Measurements from ENCODE around the gene ABHD17A. TPM values are rescaled to one million over a fixed set of nuclear protein-coding genes. Genes with fewer than 3 reads are reported as not detected.

Gene ABHD17A
- total and polyA plus RNA-seq, 9 of the 15 experiments (the other 6 are each of a cell fraction or from before 2014, with no cell fraction given), result 0.04 to 135 (median 21.8) TPM; not detected in 1

- TF ChIP-seq PBX2 (CRISPR knock-in tag; IDR thresholded peaks at IDR 0.05; ENCODE audit: low read depth) (no peak), PBX2 (tag; conservative IDR thresholded peaks at IDR 0.05; ENCODE audit: low read depth) (no peak), PHB2 (IDR thresholded peaks at IDR 0.05; ENCODE audit: low read depth) (peak; percentile 78), SIRT6 (IDR thresholded peaks at IDR 0.05; ENCODE audit: low read depth, low read length) (no peak), KHSRP (IDR thresholded peaks at IDR 0.05) (no peak; the same call in 1 of the 2 replicates), DPF2 (IDR thresholded peaks at IDR 0.05) (peak; percentile 97), ZFP36 (IDR thresholded peaks at IDR 0.05; ENCODE audit: low read depth, low read length, partially characterized antibody) (no peak), ZNF280A (IDR thresholded peaks at IDR 0.05; ENCODE audit: low read depth, partially characterized antibody) (no peak), FUS (optimal IDR thresholded peaks at IDR 0.05; ENCODE audit: low read depth, low read length) (no peak), SAP30 (IDR thresholded peaks at IDR 0.05; ENCODE audit: borderline replicate concordance, insufficient read depth, low read depth, low read length, poor library complexity, severe bottlenecking) (no peak), PRPF4 (IDR thresholded peaks at IDR 0.05; ENCODE audit: insufficient read depth, low read depth, low read length, poor library complexity, severe bottlenecking) (no peak), MECOM (CRISPR knock-in tag; IDR thresholded peaks at IDR 0.05) (no peak), USF2 (CRISPR knock-in tag; IDR thresholded peaks at IDR 0.05) (no peak), ID3 (CRISPR knock-in tag; IDR thresholded peaks at IDR 0.05) (no peak), ID3 (tag; IDR thresholded peaks at IDR 0.05) (no peak), JUND (IDR thresholded peaks at IDR 0.05; ENCODE audit: borderline replicate concordance, low read depth, low read length) (peak; percentile 35; the same call in 1 of the 2 replicates), JUND (tag; IDR thresholded peaks at IDR 0.05; ENCODE audit: borderline replicate concordance, low read depth, low read length) (no peak; the same call in 2 of the 3 replicates), MBD1 (CRISPR knock-in tag; IDR thresholded peaks at IDR 0.05) (no peak), ZNF77 (CRISPR knock-in tag; IDR thresholded peaks at IDR 0.05) (no peak), ZNF143 (CRISPR knock-in tag; IDR thresholded peaks at IDR 0.05) (no peak; the same call in 1 of the 2 replicates)
These were observed 48.7 kb downstream of the ABHD17A start (continued) for GRCh38 chr19:1836458-1837221.

Data from K562 (cell line).